Body of pancreas (tissue), 4 donors: ENCODE measurements around the gene CTSD.

Experiments used
- POLR2A ChIP-seq, 3 donors: fragments of 450-650 bp; IDR thresholded peaks; one replicate each; pipeline ENCODE4 v1.6.1; 2016; ENCODE audit warnings: antibody characterized with exemption in 3 of 3, mild to moderate bottlenecking in 2 of 3
- TF ChIP-seq, protein P1 (sequence below), 7 experiments: fragments of 450-650 bp in 4 of 7; fragments of 200-600 bp in 3 of 7; sonication (generic) in 3 of 7; IDR thresholded peaks; one replicate each; pipeline ENCODE4 v1.5.1; 2016 to 2019; ENCODE audit warnings: antibody characterized with exemption in 7 of 7

DNA sequence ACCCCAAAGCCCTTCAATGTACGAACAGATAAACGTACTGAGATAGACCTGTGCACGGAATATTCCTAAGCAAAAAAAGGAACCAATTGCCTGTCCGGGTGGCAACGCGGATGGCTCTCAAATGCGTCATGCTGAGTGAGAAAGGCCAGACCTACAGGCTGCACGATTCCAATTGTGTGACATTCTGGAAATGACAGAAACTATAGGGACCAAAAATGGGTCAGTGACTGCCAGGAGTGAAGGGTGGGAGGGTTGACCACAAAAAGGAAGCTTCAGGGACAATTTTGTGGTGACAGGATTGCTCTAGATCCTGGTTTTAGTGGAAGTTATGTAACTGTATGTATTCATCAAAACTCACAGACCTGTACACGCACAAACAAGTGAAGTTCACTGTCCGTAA, 47.0 kb upstream of the CTSD start:
- TF ChIP-seq, protein P1, sequence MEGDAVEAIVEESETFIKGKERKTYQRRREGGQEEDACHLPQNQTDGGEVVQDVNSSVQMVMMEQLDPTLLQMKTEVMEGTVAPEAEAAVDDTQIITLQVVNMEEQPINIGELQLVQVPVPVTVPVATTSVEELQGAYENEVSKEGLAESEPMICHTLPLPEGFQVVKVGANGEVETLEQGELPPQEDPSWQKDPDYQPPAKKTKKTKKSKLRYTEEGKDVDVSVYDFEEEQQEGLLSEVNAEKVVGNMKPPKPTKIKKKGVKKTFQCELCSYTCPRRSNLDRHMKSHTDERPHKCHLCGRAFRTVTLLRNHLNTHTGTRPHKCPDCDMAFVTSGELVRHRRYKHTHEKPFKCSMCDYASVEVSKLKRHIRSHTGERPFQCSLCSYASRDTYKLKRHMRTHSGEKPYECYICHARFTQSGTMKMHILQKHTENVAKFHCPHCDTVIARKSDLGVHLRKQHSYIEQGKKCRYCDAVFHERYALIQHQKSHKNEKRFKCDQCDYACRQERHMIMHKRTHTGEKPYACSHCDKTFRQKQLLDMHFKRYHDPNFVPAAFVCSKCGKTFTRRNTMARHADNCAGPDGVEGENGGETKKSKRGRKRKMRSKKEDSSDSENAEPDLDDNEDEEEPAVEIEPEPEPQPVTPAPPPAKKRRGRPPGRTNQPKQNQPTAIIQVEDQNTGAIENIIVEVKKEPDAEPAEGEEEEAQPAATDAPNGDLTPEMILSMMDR (IDR thresholded peaks at IDR 0.05): no peak
- TF ChIP-seq POLR2A (IDR thresholded peaks at IDR 0.05): no peak
